Activated CD8-positive, alpha-beta memory T cell treated with anti-CD3 and anti-CD28 coated beads, Interleukin-2, amount 50 U/mL, for 48 hours (primary cell): ENCODE data around the gene DSG2.

Source experiments
- DNase-seq: peaks from one replicate; pipeline ENCODE4 v3.0.0-alpha.2; 2020

DSG2 gene

DNA sequence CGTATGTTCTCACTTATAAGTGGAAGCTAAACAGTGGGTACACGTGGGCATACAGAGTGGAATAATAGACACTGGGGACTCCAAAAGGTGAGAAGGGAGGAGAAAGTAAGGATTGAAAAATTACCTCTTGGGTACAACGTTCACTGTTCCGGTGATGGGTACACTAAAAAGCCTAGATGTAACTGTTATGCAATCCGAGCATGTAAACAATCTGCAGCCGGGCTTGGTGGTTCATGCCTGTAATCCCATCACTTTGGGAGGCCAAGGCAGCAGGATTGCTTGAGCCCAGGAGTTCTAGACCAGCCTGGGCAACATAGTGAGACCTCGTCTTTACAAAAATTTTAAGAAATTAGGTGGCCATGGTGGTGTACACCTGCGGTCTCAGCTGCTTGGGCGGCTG lies 60.6 kb downstream of the DSG2 start:
- no peak for DNase-seq

DNA sequence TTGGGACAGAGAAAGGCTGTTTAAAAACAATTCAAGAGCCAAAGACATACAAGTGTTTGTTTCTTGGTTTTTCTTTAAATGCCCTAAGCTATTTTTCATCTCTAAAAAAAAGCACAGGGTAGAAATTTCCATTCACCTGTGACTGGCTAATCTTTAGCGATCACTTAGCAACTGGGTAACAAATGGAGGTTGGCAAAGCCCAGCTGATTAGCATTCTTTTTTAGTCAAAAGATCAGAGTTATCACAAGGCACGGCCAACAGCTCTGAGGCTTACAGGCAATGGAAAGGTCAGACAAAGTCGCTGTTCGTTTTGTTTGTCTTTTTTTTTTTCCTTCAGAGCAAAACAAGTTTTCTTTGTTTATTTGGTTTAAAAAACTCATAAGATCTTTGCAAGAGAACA lies 64.7 kb downstream of the DSG2 start:
- DNase-seq = no peak

- no peak for DNase-seq
These were observed 65.8 kb downstream of the DSG2 start for GRCh38 chr18:31563778-31564177.

- no peak for DNase-seq
These were observed 67.4 kb downstream of the DSG2 start for GRCh38 chr18:31565345-31565744.

DNA sequence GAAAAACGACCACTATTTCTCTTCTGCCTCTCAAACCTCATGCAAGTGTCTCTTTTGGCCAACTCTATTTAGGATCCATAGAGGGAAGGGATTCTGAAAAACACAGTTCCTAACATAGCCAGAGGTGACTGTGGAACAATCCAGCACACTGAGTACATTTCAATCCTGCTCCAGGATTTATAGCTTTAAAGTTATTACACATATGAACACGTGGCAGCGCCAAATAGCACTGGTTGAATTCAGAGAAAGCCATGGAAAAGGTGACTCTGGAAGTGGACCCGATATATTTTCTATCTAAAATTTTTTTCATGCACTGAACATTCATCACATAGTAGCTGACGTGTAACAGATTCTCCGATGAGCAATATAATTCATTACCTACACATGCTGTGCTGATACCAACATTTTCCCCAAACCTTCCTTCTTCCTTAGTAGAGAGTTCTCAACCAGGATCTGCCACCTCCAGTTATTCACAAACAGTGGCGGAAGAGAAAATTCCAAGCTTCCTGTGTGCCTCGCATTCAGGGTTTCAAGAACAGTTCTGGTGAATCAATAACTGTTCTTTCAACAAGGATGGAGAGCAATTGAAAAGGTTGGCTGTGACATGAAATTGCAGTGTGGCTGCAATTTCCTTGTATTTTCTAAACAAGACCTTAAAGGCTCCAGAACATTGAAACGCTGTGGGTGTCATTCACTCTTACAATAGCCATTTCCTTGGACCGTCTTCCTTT lies 68.0 kb downstream of the DSG2 start:
- no peak for DNase-seq

DNA sequence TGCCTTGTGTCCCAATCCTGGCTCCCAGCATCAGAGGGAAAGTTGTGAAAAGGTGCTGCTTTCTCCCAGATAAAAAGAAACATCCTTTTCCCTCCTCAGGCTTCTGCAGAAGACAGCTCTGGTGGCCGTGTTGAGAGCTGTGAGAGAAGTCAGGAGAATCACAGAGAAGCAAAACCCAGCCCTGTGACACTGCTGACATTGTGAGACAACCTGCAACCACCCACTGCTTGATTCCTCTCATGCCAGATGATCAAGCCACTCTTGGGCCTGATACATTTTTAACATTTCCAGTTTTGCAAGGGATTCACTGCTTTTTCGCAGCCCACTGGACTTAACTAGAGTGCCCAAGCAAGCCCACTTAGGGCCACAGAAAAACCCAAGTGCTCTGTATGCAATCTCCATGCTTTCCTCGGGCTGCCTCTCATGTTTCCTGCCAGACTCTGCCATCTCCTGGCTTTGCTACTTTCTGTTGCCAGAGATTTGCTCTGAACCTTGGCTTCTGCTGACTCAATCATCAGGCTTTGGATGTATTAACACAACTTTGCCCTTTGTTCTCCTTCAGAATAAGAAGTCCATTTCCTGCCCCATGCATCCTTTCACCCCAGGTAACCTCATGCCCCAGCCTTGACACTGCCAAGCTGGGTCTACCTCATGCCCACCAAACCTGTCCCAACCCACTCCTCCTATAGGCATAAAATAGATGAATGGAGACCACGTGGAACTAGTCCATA lies 68.8 kb downstream of the DSG2 start:
- DNase-seq = no peak

DNA sequence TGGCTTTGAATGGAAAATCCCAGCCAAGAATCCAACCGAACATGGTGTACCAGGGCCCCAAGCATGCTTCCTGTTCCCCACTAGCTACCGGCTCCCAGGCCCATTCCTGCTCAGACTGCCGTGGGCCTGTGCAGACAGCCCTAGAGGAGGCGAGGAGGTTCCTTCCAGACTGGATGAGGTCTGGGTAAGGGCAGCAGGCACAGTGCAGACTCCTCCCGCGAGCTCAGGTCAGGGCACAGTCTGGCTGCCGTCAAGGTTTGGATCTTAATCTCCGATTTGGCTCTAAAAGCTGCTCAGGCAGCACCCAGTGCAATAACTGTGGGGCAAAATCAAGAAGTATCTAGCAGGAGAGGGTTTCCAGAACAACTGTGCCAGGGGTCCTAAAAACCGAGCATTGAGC lies 74.4 kb downstream of the DSG2 start:
- DNase-seq = no peak

- no peak for DNase-seq
These were observed 75.1 kb downstream of the DSG2 start for GRCh38 chr18:31573051-31573450.

GRCh38 chr18:31574359-31574758 lies 76.4 kb downstream of the DSG2 start:
- DNase-seq = no peak

DNA sequence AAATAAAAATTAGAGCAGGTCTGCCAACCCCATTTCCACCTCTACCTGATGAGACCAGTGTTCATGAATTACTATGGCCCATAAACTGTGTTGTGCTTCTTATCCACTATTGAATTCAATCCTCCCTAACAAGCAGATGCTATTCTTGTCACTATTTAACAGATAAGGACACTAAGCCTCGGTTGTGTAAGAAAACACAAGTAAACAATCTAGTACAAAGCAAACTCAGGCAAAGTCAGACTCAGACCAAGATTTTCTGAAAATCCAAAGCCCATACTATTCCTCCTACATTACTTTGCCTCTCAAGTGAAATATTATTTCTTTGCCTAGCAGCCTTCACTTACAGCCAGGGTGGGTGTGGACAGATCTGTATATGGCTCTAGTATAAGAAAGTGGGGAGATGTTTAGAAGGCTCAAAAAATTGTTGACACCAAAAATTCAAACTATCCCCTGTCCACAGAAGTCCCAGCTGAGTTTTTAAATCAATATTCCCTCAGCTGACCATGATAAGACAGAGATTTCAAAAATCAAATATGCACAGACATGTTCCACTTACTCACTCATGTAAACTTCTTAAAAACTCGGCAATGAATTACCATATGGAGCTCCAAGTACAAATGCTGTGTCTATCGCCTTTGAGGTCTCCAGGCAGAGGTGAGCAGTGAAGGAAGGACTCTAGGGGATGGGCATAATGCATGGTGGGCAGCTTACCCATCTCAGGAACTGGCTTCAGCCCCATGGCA lies 77.7 kb downstream of the DSG2 start:
- DNase-seq = no peak

DNA sequence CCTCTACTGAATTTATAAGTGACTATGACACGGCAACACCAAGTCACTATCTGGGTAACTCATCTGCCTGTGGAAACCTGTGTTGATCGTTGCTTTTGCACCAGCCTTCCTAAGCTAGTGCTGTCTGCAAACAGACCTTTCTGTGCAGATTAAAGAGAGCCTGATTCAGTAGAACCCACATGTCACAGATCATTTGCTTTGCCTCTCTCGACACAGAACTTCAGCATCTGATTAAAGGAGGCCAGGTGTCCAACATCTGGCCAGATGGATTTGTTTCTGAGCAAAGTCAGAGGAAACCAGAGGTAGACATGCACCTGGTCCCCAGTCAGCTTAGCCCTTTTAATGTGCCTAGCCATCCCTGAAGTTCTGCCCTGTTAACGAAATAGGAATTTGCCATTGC lies 78.7 kb downstream of the DSG2 start:
- DNase-seq = no peak

GRCh38 chr18:31577195-31577594 lies 79.2 kb downstream of the DSG2 start:
- no peak for DNase-seq

- no peak for DNase-seq
These were observed 80.1 kb downstream of the DSG2 start for GRCh38 chr18:31578126-31578525.

DNA sequence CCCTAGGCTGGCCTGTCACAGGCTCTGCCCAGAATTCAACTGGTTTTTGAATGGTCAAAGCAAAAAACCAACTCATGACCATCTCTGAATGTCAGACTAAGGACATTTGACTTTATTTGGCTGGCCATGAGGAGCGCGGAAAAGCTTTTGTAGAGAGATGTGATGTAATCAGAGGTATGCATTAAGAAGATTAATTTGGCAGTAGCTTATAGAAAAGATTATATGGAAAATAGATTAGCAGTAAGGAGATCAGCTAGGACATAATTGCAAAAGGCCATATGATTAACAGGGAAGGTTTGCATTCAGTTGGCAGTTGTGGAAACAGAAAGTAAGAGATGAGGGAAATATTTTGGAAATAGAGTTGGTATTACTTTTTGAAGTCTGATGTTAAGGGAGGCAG lies 81.4 kb downstream of the DSG2 start:
- no peak for DNase-seq

- no peak for DNase-seq
These were observed 83.7 kb downstream of the DSG2 start for GRCh38 chr18:31581498-31582197.

DNA sequence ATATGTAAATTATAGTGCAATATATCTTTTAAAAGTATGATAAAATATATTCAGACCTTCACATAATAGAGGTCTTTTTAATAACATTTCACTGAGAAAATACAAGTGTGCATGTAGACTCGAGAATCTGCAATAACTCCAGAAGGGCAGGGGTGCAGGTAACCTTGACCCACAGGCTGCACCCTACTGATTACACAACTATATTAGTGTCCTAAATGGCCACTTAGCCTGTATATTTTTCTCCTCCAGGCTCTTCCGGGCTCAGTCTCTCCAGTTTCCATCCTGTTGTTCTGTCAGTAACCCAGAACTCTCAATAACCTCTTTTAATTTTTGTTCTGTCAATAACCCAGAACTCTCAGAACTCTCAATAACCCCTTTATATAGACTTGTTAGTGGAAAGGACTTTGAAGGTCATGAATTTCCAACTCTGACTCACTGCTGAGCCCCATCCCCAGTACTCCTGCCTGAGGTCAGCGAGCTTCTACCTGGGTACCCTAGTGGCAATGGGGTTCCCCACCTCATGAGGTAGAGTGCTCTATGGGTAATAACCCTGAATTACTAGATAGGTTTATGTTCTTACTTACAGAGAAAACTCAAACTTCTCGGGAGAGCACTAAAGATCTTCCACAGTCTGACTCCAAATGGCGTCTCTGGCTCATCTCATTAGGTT lies 85.3 kb downstream of the DSG2 start:
- DNase-seq = no peak

DNA sequence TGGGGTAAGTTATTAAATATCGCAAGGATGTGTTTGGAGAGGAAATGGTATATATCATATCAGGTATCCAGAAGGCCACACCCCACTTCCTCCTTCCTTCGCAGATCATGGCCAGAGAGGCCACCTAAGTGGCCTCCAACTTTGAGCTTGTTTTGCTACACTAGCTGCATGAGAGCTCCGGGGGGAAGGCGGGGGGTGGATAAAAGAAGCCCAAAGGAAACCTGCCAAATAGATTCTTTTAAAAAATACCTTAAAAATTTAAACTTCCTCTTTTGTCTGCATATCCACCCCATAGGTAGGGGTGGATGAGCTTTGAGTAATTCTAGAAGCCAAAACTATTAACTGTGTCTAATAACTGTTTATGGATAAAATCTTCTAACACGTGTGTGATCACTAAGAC lies 88.0 kb downstream of the DSG2 start:
- DNase-seq = no peak

GRCh38 chr18:31586616-31587015 lies 88.6 kb downstream of the DSG2 start:
- DNase-seq = no peak

- no peak for DNase-seq
These were observed 89.6 kb downstream of the DSG2 start for GRCh38 chr18:31587529-31587928.

GRCh38 chr18:31590570-31590969 lies 92.6 kb downstream of the DSG2 start:
- no peak for DNase-seq

- DNase-seq = no peak
These were observed 93.1 kb downstream of the DSG2 start for GRCh38 chr18:31591113-31591512.

DNA sequence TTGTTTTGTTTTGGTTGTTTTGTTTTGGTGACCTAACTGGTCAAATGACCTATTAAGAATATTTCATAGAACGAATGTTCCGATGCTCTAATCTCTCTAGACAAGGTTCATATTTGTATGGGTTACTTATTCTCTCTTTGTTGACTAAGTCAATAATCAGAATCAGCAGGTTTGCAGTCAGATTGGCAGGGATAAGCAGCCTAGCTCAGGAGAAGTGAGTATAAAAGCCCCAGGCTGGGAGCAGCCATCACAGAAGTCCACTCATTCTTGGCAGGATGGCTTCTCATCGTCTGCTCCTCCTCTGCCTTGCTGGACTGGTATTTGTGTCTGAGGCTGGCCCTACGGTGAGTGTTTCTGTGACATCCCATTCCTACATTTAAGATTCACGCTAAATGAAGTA lies 93.7 kb downstream of the DSG2 start, which contains the start of gene TTR:
Gene TTR (plus strand): TSS at position 250 of the 400 bp plus-strand sequence. CDS start 26 bp downstream, at position 276.
- no peak for DNase-seq
